ENCODE results near the gene DAZ4.
"Not testable (repeated sequence)": the region's sequence is repeated elsewhere in the genome, so short reads cannot be mapped to it uniquely, and the experiment has no call there.

- TF ChIP-seq CTCF (IDR thresholded peaks at IDR 0.05); POLR2AphosphoS5 (IDR thresholded peaks at IDR 0.05; ENCODE audit: insufficient read depth in 1 of 2, low read depth in 1 of 2): not testable (repeated sequence)
Observed at GRCh38 chrY:24825069-24825468, 8.7 kb upstream of the DAZ4 start.
